Keratinocyte (primary cell): ENCODE results near the gene SYNM. TPM values are rescaled to one million over a fixed set of nuclear protein-coding genes. Genes with fewer than 3 reads are reported as not detected.

ENCODE experiments used
- DNase-seq: peaks from one replicate; pipeline ENCODE4 v3.0.0-alpha.2; 2011; ENCODE audit warnings: low read depth, missing footprints, low spot score
- FAIRE-seq: peaks from 2 replicates; lab custom pipeline; 2011; peaks lifted over from hg19 to GRCh38; lab: Jason Lieb, UNC
- H2AFZ ChIP-seq: 2 replicates; pipeline ENCODE4 v1.6.0; 2012; ENCODE audit warnings: low read length, control low read depth, inconsistent platforms; ENCODE audit not compliant: control insufficient read depth
- H3K27ac ChIP-seq: 2 replicates; pipeline ENCODE4 v1.5.1; 2011; ENCODE audit warnings: low read length; ENCODE audit not compliant: control insufficient read depth, insufficient read depth
- H3K27me3 ChIP-seq: 3 replicates; pipeline ENCODE4 v1.6.0; 2011; ENCODE audit warnings: low read length; ENCODE audit not compliant: control insufficient read depth, insufficient read depth; ENCODE audit errors: extremely low read depth
- H3K36me3 ChIP-seq, 2 experiments: 2 replicates in 1 of 2; 3 replicates in 1 of 2; pipeline ENCODE4 v1.5.1; 2011; ENCODE audit warnings: low read length in 2 of 2, mild to moderate bottlenecking in 1 of 2; ENCODE audit not compliant: control insufficient read depth in 2 of 2, insufficient read depth in 2 of 2; ENCODE audit errors: extremely low read depth in 1 of 2
- H3K4me1 ChIP-seq: 3 replicates; pipeline ENCODE4 v1.5.1; 2011; ENCODE audit warnings: low read length; ENCODE audit not compliant: control insufficient read depth, insufficient read depth; ENCODE audit errors: extremely low read depth
- H3K4me2 ChIP-seq: 3 replicates; pipeline ENCODE4 v1.6.0; 2011; ENCODE audit warnings: low read depth, low read length; ENCODE audit not compliant: control insufficient read depth, insufficient read depth; ENCODE audit errors: extremely low read depth
- H3K4me3 ChIP-seq, 3 experiments: fragments of 200-600 bp in 1 of 3; sonication (generic) in 1 of 3; 2 replicates in 2 of 3; 3 replicates in 1 of 3; pipeline ENCODE4 v1.5.1; 2011 to 2016; ENCODE audit warnings: low read length in 3 of 3, mild to moderate bottlenecking in 3 of 3, control low read depth in 2 of 3, inconsistent platforms in 1 of 3, low read depth in 1 of 3, mixed read lengths in 1 of 3, mixed run types in 1 of 3, moderate library complexity in 1 of 3; ENCODE audit not compliant: control insufficient read depth in 2 of 3, insufficient read depth in 2 of 3; ENCODE audit errors: extremely low read depth in 1 of 3
- H3K79me2 ChIP-seq: 2 replicates; pipeline ENCODE4 v1.6.0; 2012; ENCODE audit warnings: low read length; ENCODE audit not compliant: control insufficient read depth, insufficient read depth
- H3K9ac ChIP-seq: 3 replicates; pipeline ENCODE4 v1.6.0; 2011; ENCODE audit warnings: low read length; ENCODE audit not compliant: control insufficient read depth, insufficient read depth; ENCODE audit errors: extremely low read depth
- H3K9me1 ChIP-seq: 3 replicates; pipeline ENCODE4 v1.6.0; 2011; ENCODE audit warnings: low read length; ENCODE audit not compliant: control insufficient read depth, insufficient read depth; ENCODE audit errors: extremely low read depth
- H3K9me3 ChIP-seq: 2 replicates; pipeline ENCODE4 v1.5.1; 2012; ENCODE audit warnings: low read depth, low read length; ENCODE audit not compliant: control insufficient read depth
- H4K20me1 ChIP-seq: 3 replicates; pipeline ENCODE4 v1.6.0; 2011; ENCODE audit warnings: low read length; ENCODE audit not compliant: control insufficient read depth, insufficient read depth; ENCODE audit errors: extremely low read depth
- EZH2 ChIP-seq: IDR thresholded peaks from one replicate; pipeline ENCODE4 v1.6.1; 2012; ENCODE audit warnings: inconsistent platforms, mild to moderate bottlenecking, low read length, moderate library complexity
- dilution Hi-C: fragments of 300-500 bp; cut with MboI; formaldehyde crosslinking; loops from one replicate; pipeline ENCODE4 v1.7.0; 2020; ENCODE audit warnings: low sequenced_read_pairs; ENCODE audit not compliant: extremely low pct_ligation_motif_present
- polyA plus RNA-seq, 5 experiments: library from polyadenylated mRNA; depleted of rRNA in 3 of 5; stranded (reverse) in 3 of 5; stranded (forward) in 1 of 5; unstranded in 1 of 5; fragments of >200 nt; gene quantifications; 1 replicate in 1 of 5; 2 replicates in 3 of 5; 3 replicates in 1 of 5; pipeline versions ENCODE4 v1.2.1 to v1.2.3, GENCODE V29; 2011 to 2012; ENCODE audit warnings: missing spikeins in 2 of 5, low read depth in 1 of 5, low replicate concordance in 1 of 5
- TF ChIP-seq, protein P1 (sequence below), 3 experiments: IDR thresholded peaks in 1 of 3; conservative IDR thresholded peaks in 1 of 3; optimal IDR thresholded peaks in 1 of 3; 2 replicates in 2 of 3; 3 replicates in 1 of 3; pipeline versions ENCODE3 to v1.5.1; 2011; ENCODE audit warnings: low read length in 3 of 3, mild to moderate bottlenecking in 3 of 3, moderate library complexity in 2 of 3, control low read depth in 1 of 3, inconsistent platforms in 1 of 3; ENCODE audit not compliant: insufficient read depth in 2 of 3; ENCODE audit errors: extremely low read depth in 1 of 3

SYNM gene
- polyA plus RNA-seq, 1 donor (not counting 4 experiments of a cell fraction or from before 2014, with no cell fraction given) = 0.09 TPM

DNA sequence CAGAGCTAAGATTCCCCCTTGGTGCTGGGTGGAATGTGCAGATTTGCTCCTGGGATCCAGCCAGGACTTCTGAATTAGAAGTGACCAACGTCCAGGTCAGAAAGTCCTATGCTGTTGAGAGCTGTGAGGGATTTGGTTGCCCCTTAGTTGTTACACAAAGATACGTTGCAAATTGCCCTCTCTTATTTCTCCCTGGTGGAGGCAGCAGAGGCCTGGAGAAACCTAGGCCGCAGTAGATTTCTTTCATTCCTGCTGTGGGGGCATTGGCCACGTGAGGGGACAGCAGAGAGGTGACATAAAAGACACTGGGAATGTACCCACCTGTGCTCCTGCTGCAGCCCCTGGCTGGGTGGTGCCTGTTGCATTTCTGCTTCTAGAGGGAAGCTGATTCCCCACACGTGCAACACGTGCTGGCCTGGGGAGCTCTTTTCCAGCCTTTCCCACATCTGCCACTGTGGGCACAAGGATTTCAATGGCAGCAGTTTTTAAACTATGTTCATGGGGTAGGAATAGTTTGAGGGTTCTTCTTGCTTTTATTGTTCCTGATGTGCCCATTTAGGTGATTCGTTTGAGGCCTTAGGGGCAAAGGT is 65.7 kb downstream of the SYNM start:
- Histone ChIP-seq H4K20me1 (no peaks in the 10 kb centered on the region), H3K4me1 (no peaks in the 10 kb centered on the region), H3K79me2 (no peaks in the 10 kb centered on the region), H3K27ac (no peak overlapping the region), H3K9ac (no peak overlapping the region), H3K9me3 (no peaks in the 10 kb centered on the region), H3K36me3 (peaks cover 5 to 15% of the 10 kb centered on the region in 2 experiments), H3K4me3 (no peak overlapping the region), H3K27me3 (no peaks in the 10 kb centered on the region), H3K9me1 (no peaks in the 10 kb centered on the region), H2AFZ (no peak overlapping the region), H3K4me2 (no peak overlapping the region)
- FAIRE-seq (no peak), DNase-seq (no peak)
- TF ChIP-seq, protein P1, sequence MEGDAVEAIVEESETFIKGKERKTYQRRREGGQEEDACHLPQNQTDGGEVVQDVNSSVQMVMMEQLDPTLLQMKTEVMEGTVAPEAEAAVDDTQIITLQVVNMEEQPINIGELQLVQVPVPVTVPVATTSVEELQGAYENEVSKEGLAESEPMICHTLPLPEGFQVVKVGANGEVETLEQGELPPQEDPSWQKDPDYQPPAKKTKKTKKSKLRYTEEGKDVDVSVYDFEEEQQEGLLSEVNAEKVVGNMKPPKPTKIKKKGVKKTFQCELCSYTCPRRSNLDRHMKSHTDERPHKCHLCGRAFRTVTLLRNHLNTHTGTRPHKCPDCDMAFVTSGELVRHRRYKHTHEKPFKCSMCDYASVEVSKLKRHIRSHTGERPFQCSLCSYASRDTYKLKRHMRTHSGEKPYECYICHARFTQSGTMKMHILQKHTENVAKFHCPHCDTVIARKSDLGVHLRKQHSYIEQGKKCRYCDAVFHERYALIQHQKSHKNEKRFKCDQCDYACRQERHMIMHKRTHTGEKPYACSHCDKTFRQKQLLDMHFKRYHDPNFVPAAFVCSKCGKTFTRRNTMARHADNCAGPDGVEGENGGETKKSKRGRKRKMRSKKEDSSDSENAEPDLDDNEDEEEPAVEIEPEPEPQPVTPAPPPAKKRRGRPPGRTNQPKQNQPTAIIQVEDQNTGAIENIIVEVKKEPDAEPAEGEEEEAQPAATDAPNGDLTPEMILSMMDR (optimal IDR thresholded peaks at IDR 0.05 in 1 of 3, IDR thresholded peaks at IDR 0.05 in 1 of 3, conservative IDR thresholded peaks at IDR 0.05 in 1 of 3; ENCODE audit: extremely low read depth in 1 of 3, insufficient read depth in 2 of 3, low read length in 3 of 3) = no peak
- no peak for TF ChIP-seq EZH2
- dilution Hi-C loops = no loop called here

DNA sequence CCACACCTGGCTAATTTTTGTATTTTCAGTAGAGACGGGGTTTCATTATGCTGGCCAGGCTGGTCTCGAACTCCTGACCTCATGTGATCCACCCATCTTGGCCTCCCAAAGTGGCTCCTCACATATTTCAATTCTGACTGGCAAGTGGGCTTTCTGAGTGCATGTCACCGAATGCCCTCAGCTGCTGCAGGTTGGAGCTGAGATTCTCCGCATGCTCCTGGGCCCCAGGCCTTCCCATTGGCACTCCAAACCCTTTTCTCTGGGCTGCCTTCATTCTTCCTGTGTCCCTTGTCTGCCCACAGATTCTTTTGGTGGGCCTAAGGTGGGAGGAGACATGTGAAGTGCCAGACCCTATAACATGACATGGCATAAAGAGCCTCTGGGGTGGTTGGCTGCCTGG is 67.3 kb downstream of the SYNM start:
- Histone ChIP-seq H3K9me3 (no peaks in the 10 kb centered on the region), H3K9me1 (no peaks in the 10 kb centered on the region), H3K27ac (no peak overlapping the region), H2AFZ (no peak overlapping the region), H4K20me1 (no peaks in the 10 kb centered on the region), H3K4me1 (no peaks in the 10 kb centered on the region), H3K27me3 (no peaks in the 10 kb centered on the region), H3K4me2 (no peak overlapping the region), H3K36me3 (peaks cover 5 to 11% of the 10 kb centered on the region in 2 experiments), H3K79me2 (no peaks in the 10 kb centered on the region), H3K4me3 (no peak overlapping the region), H3K9ac (no peak overlapping the region)
- TF ChIP-seq EZH2 = no peak
- TF ChIP-seq, protein P1 (optimal IDR thresholded peaks at IDR 0.05 in 1 of 3, IDR thresholded peaks at IDR 0.05 in 1 of 3, conservative IDR thresholded peaks at IDR 0.05 in 1 of 3; ENCODE audit: extremely low read depth in 1 of 3, insufficient read depth in 2 of 3, low read length in 3 of 3) = no peak
- FAIRE-seq (no peak), DNase-seq (no peak)
- dilution Hi-C loops = no loop called here
